ENCODE measurements around the gene SPEF2. TPM values are rescaled to one million over a fixed set of nuclear protein-coding genes. Genes with fewer than 3 reads are reported as not detected.

The SPEF2 gene
- polyA plus RNA-seq, 1 donor from 2014 or later, result 18.5 TPM

GRCh38 chr5:35860686-35861085 lies 243.0 kb downstream of the SPEF2 start:
- Histone ChIP-seq H3K9me3 (ENCODE audit: low read length) (no peaks in the 10 kb centered on the region), H3K79me2 (replicated peaks; ENCODE audit: insufficient read depth, low read length) (no peaks in the 10 kb centered on the region), H3K4me3 (ENCODE audit: low read length) (no peak overlapping the region), H2AFZ (ENCODE audit: low read depth, low read length) (no peak overlapping the region), H3K36me3 (ENCODE audit: insufficient read depth, low read length) (no peaks in the 10 kb centered on the region), H3K27ac (ENCODE audit: low read length) (no peak overlapping the region), H3K4me2 (ENCODE audit: low read length) (no peak overlapping the region), H3K27me3 (ENCODE audit: insufficient read depth, low read depth, low read length) (no peaks in the 10 kb centered on the region), H4K20me1 (ENCODE audit: insufficient read depth) (no peaks in the 10 kb centered on the region), H3K9ac (ENCODE audit: low read length) (no peak overlapping the region), H3F3A (ENCODE audit: insufficient read depth, low read length, poor library complexity, severe bottlenecking) (no peaks in the 10 kb centered on the region), H3K9me2 (ENCODE audit: insufficient read depth, low read length) (no peaks in the 10 kb centered on the region)
- TF ChIP-seq EZH2 (IDR thresholded peaks at IDR 0.05; ENCODE audit: borderline replicate concordance, insufficient read depth, low read length, poor library complexity, severe bottlenecking), result no peak
- TF ChIP-seq, protein P1, sequence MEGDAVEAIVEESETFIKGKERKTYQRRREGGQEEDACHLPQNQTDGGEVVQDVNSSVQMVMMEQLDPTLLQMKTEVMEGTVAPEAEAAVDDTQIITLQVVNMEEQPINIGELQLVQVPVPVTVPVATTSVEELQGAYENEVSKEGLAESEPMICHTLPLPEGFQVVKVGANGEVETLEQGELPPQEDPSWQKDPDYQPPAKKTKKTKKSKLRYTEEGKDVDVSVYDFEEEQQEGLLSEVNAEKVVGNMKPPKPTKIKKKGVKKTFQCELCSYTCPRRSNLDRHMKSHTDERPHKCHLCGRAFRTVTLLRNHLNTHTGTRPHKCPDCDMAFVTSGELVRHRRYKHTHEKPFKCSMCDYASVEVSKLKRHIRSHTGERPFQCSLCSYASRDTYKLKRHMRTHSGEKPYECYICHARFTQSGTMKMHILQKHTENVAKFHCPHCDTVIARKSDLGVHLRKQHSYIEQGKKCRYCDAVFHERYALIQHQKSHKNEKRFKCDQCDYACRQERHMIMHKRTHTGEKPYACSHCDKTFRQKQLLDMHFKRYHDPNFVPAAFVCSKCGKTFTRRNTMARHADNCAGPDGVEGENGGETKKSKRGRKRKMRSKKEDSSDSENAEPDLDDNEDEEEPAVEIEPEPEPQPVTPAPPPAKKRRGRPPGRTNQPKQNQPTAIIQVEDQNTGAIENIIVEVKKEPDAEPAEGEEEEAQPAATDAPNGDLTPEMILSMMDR (IDR thresholded peaks at IDR 0.05; ENCODE audit: poor library complexity, severe bottlenecking), result no peak
- TF ChIP-seq TAF1 (IDR thresholded peaks at IDR 0.05; ENCODE audit: low read depth), result no peak
- TF ChIP-seq MXI1 (conservative IDR thresholded peaks at IDR 0.05; ENCODE audit: poor library complexity, severe bottlenecking), result no peak
- TF ChIP-seq SMC3 (conservative IDR thresholded peaks at IDR 0.05; ENCODE audit: poor library complexity), result no peak
- no peak for TF ChIP-seq POLR2AphosphoS5 (IDR thresholded peaks at IDR 0.05)
- no peak for TF ChIP-seq EP300 (conservative IDR thresholded peaks at IDR 0.05; ENCODE audit: poor library complexity, severe bottlenecking)
- no peak for TF ChIP-seq RAD21 (conservative IDR thresholded peaks at IDR 0.05)
- no peak for TF ChIP-seq REST (IDR thresholded peaks at IDR 0.05; ENCODE audit: borderline replicate concordance)

GRCh38 chr5:35861718-35862117 lies 244.1 kb downstream of the SPEF2 start:
- Histone ChIP-seq H3K79me2 (replicated peaks; ENCODE audit: insufficient read depth, low read length) (no peaks in the 10 kb centered on the region), H3K9me2 (ENCODE audit: insufficient read depth, low read length) (no peaks in the 10 kb centered on the region), H4K20me1 (ENCODE audit: insufficient read depth) (no peaks in the 10 kb centered on the region), H3K4me2 (ENCODE audit: low read length) (no peak overlapping the region), H2AFZ (ENCODE audit: low read depth, low read length) (no peak overlapping the region), H3F3A (ENCODE audit: insufficient read depth, low read length, poor library complexity, severe bottlenecking) (no peaks in the 10 kb centered on the region), H3K36me3 (ENCODE audit: insufficient read depth, low read length) (no peaks in the 10 kb centered on the region), H3K27ac (ENCODE audit: low read length) (no peak overlapping the region), H3K27me3 (ENCODE audit: insufficient read depth, low read depth, low read length) (no peaks in the 10 kb centered on the region), H3K4me3 (ENCODE audit: low read length) (no peak overlapping the region), H3K9me3 (ENCODE audit: low read length) (no peaks in the 10 kb centered on the region), H3K9ac (ENCODE audit: low read length) (no peak overlapping the region)
- TF ChIP-seq POLR2AphosphoS5 (IDR thresholded peaks at IDR 0.05) (no peak), RAD21 (conservative IDR thresholded peaks at IDR 0.05) (no peak), MXI1 (conservative IDR thresholded peaks at IDR 0.05; ENCODE audit: poor library complexity, severe bottlenecking) (no peak), EZH2 (IDR thresholded peaks at IDR 0.05; ENCODE audit: borderline replicate concordance, insufficient read depth, low read length, poor library complexity, severe bottlenecking) (no peak), SMC3 (conservative IDR thresholded peaks at IDR 0.05; ENCODE audit: poor library complexity) (no peak), EP300 (conservative IDR thresholded peaks at IDR 0.05; ENCODE audit: poor library complexity, severe bottlenecking) (no peak), REST (IDR thresholded peaks at IDR 0.05; ENCODE audit: borderline replicate concordance) (no peak), TAF1 (IDR thresholded peaks at IDR 0.05; ENCODE audit: low read depth) (no peak)
- TF ChIP-seq, protein P1 (IDR thresholded peaks at IDR 0.05; ENCODE audit: poor library complexity, severe bottlenecking), result no peak

All from neural cell (in vitro differentiated cells).